HPDE6-E6E7 (cell line): ENCODE data around the gene TNS4.

ENCODE experiments used
- DNase-seq: peaks from one replicate; pipeline ENCODE4 v3.0.0; 2011; ENCODE audit warnings: missing footprints; ENCODE audit errors: extremely low spot score

The TNS4 gene

DNA sequence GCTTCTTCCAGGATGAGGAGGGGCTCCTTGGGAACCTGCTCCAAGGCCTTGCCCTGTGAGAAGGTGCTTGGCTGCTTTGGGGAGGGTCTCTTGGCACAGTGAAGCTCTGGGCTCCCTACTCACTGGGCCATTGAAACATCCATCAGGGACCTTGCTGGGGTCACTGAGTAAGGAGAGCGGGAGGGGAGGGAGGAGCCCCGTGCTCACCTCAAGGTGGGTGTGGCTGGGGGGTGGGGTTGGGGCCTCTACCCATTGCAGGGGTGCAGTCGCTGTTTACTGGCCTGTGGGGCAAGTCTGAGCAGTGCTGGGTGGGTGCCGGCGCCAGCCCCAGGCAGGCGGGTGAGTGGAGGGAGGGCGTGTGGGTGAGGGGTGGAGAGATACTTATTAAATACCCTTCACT, 9.9 kb downstream of the TNS4 start:
- DNase-seq, result no peak

DNA sequence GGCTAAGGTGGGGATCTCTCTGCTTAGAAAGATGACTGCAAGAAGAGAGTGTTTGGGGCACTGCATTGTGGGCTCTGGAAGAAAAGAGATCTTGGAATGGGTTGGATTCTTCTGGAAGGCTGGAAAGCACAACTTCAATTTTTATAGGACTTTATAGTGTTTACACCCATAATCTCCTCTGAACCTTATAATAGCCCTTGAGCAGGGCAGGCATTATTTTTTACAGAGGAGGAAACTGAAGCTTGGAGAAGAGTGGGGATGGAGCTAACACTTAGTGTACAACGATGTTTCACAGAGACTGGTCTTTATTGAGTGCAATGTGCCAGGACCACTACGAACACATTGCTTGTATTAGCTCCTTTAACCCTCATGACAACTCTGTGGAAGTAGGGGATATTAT, 10.4 kb downstream of the TNS4 start:
- no peak for DNase-seq

DNA sequence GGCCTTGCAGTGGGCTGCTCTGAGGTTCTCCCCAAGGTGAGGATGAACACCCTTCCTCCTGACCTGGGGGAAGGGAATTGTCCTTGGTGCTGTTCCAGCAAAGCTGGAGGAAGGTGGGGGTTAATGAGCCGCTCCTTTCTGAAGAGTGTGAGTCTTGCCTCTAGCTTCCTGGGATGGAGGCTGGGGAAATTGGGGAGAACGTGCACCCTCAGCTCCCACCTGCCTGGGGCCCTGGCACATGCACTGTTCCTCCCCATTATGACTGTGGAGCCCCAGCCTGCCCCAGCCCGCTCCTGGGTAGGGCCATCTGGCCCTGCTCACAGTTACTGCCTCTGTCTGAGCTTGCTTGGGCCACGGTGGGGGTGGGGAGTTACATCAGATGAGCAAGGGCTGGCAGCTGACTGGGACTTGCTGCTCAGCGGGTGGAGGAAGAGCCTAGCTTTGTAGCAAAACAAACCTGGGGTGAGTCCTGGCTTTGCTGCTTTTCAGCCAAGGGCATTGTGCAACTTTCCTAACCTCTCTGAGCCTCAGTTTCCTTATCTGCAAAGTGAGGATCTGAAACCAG, 11.1 kb downstream of the TNS4 start:
- no peak for DNase-seq

DNA sequence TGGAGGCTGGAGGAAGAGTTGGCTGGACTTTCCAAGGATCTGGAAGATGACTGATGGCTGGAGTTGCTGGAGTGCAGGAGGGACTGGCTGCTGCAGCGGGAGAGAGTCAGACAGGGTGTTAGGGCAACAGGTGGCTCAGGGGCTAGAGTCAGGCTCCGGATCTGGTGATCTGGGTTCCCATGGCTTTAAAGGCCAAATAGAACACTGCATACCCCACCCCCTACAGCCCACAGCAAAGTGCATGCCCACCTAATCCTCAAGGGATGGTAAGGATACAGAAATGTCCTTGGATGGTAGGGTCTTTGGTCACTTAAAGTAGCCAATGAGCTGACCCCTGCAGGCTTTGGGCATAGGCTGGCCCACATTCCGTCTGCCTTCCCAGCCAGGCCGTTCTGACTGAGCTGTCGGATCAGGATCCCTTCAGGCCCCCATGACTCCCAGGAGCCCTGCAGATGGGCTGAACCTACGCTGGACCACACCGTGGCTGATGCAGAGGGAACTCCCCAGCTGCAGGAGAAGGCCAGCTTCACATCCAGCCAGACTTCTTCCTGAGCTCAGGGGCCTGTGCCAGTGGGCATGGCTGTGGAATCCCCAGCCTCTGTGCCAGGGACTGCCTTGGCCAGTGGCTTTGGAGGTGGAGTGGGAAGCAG, 13.9 kb downstream of the TNS4 start:
- no peak for DNase-seq

DNA sequence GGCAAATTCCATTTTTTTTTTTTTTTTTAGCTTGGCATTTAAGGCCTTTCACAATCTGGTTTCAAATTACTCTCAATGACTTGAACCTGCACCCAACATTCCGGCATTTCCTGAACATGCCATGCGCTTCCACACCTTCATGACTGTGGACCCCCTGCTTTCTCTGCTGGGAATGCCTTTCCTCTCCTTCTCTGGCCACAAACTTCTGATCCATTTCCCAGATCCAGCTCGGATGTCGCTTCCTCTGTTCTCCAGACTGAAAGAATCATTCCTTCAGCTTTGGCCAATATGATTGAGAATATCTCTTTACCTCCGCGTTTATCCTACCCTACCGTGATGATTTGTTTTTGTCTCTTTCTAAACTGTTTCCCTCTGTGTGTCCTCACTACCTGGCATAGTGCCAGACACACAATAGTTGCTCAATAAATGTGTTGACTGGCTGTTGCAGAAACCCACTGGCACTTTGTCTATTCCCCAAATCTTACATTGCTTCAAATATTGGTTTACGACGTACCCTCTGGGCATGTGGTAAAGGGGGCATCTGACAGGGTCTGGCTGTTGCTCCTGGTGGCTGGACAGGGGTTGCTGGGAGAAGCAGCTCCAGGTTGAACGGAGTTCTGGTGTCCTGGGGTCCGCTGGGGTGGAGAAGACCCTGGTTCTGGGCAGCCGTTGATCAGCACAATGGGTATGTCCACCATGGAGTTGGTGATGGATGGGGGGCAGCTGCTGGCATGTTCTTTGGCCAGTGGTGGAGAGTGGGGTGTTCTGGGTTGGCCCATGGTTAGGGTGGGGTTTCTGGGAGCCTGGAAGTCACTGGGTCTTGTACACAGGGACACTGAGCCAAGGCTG, 14.7 kb downstream of the TNS4 start:
- DNase-seq, result no peak

DNA sequence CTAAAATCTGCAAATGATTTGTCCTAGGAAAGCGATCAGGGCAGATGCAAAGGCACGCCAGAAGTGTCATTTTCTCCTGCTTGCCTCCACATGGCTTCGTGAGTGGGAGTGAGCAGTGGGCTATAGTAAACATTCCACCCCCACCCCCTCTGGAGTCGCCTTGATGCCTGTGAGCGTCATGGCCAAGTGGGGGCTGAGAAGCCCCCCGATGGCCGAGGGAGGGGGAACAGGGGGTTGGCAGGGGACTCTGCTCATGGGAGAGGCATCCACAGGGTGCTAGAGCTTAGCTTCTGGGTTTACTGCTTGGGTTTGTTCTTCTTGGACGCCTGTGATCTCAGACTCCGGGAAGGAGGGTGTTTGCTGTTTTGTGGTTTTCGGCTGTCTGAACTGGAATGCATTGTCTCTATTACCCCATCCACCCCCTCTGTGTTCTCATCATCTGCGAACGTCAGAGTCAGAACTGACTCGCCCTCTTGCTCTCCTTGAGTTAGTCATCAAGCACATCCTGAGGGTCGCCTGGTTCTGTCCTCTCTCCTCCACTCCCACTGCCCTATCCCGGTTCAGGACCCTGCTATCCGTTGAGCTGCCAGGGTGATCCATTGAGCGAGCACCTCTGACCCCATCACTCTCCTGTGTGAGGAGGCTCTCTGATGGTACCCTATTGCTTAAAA, 15.4 kb downstream of the TNS4 start:
- no peak for DNase-seq

DNA sequence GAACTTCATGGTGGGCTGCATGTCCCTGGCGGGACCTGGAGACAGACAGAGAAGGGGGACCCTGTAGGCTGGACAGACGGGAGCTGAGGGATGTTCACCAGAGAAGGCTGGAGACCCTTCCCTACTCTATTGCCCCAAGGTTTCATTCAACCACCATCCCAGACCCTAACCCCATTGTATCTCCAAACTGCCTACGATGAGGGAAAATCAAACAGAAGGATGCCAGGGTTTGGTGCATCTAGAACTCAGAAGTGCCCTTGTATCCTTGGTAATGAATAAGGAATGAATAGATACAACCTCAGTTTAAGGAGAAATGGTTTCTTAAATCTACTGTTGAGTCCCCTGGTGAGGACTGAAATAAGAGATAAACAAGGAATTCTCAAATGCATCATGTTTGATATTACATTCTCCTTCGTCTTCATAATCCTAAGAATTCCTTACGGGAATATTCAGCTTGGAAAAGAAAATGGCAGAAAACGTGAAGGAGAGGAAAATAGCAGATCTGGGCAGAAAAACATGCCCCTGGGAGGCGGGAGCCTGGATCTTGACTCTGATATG, 16.4 kb downstream of the TNS4 start:
- DNase-seq, result no peak

DNA sequence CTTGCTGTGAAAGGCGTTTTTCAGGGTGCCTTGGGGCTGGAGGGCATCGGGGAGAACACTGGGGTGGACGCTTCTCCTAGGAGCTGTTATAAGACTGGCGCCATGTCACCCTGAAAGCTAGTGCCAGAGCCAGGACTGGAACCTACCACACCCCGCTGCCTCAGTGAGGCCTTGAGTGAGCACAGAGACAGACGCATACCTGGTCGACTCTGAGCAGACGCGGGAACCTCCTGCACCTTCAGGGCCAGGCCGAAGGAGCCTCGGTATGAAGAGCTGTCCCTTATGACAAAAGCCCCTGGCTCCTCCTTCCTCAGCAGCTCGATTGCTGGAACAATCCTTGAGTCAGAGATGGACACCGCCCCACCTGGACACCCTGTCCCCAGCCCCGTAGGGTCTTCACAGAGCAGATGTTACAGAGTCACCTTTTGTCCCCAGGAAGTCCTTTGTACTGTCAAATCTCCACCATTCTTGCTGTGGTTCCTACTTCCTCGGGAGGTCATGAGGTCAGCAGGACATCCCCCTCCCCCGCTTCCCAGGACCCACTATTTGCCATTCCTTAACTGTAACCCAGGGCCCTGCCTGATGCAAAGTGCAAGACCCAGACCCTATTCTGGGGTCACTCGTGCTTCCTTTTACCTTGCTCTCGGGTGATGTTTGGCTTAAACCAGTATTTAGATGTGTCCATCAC, 17.0 kb downstream of the TNS4 start:
- DNase-seq, result no peak

DNA sequence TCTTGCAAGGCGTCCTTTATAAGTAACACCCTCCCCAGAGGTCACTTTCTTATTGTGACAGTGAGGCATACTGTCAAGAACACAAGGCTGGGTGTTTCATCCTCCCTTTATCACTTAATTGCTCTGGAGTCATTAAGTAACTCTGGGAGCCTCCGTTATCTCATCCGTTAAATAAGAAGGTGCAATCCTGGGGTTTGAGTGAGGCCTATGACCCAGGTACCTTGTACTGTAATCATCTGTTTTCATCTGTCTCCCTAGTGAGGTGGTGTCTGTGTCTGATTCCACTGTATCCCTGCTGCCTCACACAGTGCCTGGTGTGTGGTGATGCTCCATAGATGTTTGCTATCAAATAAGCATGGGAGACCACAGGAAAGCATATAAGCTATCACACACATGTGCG, 17.7 kb downstream of the TNS4 start:
- DNase-seq, result no peak

DNA sequence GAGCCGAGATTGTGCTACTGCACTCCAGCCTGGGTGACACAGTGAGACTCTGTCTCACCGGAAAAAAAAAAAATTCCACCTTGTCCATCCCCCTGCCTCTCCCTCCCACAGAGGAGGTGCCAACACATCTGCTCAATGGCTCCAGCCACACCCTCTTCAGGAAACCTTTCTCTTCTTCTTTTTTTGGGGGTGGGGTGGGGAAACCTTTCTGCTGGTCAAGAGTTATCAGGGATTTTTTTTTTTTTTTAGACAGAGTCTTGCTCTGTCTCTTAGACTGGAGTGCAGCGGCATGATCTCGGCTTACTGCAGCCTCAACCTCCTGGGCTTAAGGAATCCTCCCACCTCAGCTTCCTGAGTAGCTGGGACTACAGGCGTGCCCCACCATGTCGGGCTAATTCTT, 18.7 kb downstream of the TNS4 start:
- DNase-seq, result no peak

DNA sequence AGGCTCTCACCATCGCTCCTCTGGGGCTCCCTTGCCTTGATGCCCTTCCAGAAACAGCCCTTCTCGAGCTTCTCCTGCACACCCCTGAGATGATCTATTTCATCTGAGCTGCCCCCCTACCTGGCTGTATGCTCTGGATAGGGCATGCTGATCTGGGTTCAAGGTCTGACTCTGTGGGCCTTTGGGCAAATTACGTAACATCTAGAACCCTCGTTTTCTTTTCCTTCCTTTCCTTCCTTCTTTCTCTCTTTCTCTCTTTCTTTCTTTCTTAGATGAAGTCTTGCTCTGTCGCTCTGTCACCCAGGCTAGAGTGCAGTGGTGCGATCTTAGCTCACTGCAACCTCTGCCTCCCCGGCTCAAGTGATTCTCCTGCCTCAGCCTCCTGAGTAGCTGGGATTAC, 20.3 kb downstream of the TNS4 start:
- no peak for DNase-seq

DNA sequence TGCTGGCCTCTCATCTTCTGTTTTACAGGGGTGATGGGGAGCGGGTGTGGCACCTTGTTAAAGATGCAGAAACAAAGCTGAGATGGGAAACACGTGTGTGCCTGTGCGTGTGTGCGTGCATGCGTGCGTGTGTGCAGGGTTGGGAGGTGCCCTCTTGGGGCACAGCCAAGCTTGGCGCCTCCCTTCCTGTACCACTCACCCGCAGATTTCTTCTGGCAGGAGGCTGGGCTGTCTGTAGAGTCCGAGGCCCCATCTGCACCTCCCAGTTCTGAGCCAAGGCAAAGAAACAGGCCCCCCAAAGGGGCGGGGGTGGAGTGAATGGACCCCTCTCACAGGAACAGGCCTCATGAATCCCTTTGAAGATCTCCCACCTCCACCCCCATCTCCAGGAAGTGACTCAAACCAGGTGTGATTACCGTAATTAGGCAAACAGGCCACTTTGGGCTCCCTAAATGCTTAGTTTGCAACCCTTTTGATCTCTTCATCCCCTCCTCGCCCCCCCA, 20.9 kb downstream of the TNS4 start:
- DNase-seq, result no peak

DNA sequence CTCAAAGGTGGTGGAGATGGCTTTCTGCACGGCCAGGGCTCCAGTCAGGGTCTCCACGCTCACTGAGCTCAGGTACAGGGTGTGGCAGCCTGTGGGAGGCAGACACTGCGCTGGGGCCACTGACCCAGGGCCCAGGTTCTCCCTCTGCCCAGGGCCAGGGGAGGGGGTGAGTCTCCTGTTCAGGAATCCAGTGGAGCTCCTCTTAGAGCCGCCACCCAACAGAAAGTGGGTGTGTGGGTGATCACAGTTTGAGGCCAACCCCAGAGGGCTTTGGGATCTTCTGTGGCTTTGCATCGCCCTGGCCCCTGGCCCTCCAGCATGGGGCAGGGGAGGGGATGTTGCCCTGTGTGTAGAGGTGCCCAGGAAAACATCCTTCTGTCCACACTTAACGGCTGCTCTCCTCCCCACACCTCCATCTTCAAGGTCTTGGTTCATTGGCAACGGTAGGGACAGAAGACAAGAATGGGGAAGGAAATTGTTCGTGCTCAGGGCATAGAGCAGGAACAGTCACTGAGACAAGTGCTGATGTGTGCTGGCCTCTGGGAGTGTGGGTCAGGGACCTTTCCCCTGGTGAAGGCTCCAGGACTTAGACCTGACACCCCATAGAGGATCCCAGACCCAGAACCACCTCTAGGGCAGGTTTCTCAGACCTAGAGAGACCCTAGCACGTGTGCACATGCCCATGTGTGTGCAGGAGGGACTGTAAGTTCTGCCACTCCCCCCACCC, 21.5 kb downstream of the TNS4 start:
- no peak for DNase-seq

DNA sequence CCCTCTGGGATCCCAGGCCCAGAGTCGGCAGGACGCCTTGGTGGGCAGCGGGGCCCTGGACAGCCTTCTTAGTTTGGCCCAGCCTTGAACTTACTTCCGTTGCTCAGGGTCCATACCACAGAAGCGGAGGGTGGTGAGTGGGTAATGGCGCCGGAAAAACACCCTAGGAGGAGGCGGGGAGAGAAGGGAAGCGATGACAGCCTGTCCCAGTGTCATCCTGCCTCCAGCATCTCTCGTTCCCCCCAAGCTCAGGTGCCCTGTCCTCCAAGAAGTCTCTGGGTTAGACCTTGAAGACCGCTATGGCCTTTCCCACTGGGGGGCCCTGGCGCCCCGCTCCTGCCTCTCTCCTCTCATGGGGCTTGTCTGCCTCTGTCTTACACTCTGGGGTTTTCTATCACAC, 22.9 kb downstream of the TNS4 start:
- no peak for DNase-seq

DNA sequence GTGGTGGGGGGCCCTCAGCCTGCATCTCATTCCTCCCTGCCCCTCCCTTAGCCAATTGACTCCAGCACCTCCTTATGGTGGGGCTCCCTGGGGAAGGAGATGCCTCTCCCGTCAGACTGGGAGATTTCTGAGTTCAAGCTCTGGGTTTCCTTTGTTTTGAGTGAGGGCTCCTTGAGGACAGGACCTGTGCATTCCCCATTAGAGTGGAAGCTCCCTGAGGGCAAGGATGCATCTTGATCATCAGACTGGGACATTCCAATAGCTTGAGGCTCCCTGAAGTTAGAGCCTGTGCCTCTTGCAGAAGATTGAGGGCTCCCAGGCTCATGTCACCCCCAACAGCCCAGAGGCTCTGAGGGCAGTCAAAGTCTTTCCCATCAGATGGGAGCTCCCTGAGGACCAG, 23.6 kb downstream of the TNS4 start:
- DNase-seq, result no peak

DNA sequence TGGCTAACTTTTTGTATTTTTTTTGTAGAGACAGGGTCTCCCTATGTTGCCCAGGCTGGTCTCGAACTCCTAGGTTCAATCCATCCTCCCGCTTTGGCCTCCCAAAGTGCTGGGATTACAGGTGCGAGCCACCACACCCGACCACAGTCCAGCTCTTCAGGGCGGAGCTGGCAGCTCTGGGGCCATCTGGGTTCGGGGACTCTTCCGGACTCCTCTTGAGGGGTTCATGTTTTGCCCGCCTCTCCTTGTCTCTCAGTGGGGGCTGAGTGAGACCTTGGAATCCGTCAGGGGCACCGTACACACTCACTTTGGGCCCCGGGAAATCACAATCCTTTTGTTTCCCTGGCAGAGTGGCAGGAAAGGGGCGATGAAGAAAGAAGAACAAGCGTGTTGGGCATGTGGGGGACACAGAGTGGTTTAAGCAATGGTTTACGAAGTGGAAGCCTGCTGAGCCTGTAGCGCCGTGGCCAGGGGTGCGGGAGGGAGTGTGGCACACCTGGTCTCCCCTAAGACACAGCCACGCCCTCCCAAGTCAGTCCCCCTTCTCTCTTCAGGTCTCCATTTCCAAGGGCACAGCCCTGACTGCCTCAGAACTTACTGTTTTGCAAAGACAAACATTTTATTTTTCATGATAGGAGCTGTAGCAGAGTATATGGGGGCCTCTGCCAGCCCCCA, 26.1 kb downstream of the TNS4 start:
- no peak for DNase-seq

DNA sequence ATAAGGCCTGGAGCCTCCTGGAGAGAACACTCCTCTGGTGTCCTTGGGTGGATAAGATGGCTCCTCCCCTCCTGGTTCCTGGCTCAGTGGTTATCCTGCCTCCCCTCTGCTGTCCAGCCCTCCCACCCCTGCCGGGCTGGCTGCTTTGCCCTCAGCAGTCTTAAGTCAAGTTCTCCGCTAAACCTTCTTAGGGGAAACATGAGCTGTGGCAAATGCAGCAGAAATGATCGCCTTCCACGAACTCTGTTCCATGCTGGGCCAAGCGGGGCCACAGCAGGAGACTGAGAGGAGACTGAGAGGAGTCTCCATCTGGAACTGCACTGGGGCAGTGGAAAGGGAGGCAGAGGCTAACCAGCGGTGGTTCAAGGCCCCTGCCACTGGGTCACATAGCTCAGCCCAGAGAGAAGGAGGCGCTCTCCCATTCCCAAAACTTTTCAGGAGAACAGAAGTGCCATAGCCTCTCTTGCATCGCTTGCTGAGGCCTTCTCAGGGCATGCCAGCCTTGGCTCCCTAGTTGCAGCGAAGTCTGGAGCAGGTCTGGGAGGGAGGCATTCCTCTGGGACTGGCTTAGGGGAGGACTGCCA, 26.9 kb downstream of the TNS4 start:
- no peak for DNase-seq

DNA sequence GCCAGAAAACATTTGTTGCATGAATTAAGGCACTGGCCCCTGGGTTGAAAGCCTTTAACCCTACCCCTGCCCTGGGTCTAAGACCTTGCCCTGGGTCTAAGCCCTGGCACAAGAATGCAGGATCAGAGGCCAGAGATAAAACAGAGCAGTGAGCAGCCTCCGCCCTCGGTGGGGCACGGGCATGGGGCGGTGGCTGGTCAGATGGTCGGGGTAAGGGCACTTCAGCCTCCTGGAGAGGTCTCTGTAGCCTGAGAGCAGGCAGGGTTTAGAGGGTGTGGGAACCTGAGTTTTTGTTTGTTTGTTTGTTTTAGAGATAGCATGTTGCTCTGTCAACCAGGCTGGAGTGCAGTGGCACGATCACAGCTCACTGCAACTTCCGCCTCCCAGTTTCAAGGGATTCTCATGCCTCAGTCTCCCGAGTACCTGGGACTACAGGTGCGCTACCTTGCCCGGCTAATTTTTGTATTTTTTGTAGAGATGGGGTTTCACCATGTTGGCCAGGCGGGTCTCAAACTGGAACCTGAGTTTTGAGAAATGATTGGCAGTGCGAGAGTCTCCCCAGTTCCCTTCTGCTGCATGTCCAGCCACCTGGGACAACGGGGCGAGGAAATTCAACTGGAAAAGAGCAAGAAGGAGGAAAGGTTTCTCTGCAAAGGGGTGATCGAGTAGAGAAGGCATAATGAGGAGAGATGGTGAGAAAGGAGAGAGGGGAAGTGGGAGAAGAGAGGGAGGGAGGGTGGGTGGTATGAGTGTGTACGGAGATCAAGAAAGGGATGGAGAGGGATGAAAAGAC, 27.7 kb downstream of the TNS4 start:
- DNase-seq, result no peak
